Measurements from ENCODE around the gene MRPS23.

The MRPS23 gene

DNA sequence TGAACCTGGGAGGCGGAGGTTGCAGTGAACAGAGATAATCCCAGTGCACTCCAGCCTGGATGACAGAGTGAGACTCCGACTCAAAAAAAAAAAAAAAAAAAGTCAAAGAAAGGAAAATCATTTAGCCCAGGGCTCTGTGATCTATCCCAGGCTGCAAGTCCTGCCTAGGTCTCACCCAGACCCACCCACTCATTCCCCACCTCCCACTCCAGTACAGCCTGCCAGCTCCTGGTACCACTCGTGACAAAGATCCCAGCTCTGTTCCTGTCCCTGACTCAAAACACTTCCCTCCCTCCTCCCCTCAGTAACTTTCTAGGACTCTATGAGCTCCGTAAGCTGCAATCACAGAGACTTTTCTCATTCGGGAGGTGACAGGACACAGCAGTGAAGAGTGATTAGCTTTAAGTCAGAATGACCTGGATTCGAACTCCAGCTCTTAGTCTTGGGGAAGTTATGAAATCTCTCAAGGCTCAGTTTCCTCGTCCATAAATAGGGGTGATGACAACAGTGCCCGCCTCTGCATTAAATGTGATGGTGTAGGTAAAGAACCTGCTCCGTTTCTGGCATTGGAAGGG is 28.0 kb upstream of the MRPS23 start:
- no peak for DNase-seq

DNA sequence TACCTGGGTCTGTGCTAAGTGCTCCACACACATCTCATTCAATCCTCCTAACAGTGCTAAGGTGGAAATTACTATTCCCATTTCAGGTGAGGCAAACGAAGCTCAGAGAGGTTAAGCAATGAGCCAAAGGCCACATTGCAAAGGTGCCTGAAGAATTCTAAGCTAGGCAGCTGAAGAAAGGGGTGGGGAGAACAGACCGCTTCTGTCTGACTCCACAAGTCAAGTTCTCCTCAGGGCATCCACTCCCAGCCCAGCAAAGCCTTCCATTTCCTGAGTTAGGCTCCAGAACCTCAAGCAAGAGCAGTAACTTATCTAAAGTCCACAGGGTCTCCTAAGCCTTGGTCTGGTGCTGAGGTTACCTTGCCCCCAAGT is 27.0 kb upstream of the MRPS23 start:
- no peak for DNase-seq

DNA sequence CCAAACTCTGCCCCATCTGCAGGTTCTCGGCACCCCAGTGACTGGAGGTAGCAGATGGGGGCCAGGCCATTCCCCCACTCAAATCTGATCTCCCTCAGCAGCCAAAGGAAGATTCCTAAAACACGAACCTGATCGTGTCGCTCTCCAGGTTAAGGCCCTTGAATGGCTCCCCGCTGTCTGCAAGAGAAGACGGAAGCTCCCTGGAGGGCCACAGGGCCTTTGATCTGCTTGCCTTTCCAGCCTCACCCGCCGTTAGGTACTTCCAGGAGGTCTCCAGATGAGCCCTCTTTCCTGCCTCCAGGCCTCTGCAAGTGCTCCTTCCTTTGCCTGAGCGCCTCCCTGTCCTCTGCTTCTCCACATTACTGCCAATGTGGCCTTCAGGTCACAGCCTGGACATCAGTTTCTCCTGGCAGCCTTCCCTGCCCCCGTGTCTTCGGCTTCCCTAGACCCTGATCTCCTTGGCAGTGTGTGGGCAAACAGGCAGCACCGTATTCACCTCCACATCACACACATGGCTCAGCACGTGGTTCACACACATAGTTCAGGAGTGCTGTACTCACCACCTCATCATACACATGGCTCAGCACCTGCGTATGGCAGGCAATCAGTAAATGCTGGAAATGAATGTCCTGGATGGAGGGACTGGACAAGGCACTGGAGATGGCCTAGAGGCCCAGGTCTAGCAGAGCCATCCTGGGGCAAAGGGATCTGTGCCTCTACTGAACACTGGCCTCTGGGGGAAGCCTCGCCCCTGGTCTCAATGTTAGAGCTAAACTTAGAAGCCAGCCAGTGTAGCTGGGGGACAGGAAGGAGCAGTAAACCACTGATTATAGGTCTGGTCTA is 26.4 kb upstream of the MRPS23 start:
- DNase-seq = no peak

DNA sequence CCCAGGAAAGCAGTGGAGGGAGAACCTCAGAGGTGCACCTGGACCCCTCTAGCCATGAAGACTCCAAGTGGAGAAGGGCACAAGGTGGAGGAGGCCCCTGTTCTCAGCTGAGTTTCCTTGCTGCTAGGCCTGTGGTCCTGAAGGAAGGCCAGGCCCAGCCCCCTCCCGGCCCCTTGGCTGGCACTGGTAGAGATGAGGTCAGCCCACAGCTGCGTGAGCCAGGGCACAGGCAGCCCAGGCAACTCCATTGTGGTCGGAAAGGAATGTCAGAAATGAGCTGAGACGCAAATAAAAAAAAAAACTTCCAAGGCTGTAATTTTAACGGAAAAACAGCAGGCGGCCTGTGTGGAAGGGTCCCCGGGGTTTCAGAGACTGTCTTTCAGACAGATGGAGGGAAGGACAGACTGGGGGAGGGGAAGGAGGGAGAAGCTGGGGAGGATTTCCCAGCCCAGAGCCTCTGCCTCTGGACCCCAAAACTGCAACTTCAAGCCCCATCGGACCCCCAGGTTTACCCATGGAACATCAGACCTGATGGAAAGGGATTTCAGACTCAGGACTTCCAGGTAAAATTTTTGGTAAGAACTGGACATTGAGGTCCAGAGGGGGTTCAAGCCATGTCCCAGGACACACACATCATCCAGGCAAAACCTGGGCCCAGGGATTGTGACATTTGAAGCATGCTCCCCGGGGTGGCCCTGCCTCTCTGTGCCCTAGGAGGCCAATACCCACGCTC is 25.6 kb upstream of the MRPS23 start:
- no peak for DNase-seq

DNA sequence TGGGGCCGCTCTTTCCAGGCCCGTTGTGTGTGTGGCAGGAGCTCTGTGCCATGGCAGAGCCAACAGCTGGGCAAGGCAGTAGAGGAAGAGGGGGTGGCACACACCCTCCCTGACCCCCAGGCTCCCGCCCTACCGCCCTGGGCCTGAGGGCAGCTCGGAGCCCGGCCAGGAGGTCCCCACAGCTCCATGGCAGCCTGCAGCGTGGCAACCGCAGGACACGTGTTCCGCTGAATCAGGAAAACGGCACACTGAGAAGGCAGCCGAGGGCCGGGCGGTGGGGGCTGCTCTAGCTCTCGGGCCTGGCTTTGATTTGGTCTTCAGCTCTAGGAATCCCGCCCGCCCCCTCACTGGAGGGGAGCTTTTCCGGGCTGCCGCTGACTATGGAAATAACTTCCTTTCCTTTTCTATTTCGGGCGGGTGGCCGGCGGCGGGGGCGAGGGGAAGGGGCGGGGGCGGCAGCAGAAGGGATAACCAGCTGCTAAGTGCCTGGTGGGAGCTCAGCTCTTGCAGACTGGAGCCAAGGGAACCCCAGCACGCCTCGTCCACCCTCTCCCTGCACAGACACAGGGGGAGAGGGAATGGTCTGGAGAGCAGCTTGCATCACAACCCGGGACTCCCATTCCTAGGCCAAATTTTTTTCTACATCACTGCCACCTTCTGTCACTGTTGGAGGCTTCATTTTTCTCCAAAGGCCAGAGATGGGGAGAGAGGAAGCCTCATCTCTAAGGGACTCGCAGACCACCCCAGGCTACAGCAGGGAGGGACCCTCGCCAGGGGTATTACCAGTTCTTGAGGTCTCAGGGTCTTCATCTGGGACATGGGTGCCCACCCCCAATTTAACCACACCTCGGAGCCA is 24.8 kb upstream of the MRPS23 start:
- DNase-seq = peak; percentile 7

DNA sequence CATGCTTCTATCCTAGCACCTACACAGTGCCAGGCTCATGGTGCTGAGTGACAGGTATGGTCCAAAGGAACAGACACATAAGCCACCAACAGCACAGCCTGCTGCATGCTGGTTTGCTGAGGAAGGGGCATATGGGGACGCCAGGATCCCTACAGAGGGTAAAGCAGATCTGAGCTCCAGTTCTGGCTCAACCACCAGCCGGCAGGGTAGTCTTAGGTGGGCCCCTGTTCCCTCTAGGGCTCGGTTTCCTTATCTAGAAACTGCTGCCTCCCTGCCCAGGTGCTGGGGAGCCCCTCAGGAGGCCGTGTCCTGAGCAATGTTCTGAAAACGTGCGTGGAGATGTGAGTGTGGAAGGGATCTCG is 24.2 kb upstream of the MRPS23 start:
- DNase-seq = no peak

DNA sequence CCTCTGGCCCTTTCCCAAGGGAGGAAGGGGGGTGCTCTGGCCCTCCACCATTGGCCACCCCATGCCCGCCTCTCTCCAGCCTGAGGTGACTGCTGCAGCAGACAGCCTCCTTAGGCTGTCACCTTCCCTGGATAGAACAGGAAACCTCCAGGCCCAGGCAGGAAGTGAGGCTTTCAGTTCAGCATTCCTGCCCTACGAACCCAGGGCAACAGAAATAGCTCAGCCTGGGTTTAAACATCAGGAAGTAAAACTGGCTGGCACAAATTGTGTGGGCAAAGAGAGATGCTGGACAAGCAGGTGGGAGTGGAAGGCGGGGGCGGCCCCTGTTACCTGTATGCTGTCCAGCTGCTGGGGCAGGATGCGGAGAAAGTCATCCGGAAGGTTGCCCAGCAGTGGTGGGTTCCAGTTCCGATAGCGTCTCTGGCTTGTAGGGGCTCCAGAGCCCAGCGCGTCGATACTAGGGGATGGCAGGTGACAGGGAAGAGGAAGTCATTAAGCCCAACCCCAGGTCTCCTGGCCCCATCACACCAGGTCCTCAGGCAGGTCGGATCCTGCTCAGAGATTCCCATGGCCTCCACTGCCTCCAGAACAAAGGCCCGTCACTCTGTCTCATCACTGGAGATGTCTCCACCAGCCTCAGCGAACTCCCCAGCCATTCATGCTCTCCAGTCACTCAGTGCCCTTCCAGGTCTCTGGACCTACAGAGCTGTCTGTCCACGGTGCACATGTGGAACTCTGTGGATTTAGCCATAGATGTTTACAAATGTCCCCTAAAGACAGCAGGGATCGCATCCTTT is 23.6 kb upstream of the MRPS23 start:
- no peak for DNase-seq

DNA sequence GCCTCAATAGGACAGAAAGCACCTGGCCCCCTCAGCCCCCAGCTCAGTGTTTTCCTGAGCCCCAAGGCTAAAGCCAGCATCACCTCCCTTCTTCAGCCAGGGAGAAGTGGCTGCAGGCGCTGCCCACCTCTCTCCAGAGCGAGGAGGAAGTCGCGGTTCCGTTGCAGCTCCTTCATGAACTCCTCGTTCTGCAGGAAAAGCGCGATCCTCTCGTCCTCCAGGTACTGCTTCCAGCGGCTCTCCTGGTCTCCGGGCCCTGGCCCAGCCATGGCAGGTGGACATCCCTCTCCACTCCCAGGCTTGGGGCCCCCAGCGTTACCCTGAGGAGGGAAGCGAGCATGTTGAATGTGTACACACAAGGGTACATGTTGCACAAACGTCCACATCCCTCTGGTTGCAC is 22.7 kb upstream of the MRPS23 start:
- DNase-seq = no peak

DNA sequence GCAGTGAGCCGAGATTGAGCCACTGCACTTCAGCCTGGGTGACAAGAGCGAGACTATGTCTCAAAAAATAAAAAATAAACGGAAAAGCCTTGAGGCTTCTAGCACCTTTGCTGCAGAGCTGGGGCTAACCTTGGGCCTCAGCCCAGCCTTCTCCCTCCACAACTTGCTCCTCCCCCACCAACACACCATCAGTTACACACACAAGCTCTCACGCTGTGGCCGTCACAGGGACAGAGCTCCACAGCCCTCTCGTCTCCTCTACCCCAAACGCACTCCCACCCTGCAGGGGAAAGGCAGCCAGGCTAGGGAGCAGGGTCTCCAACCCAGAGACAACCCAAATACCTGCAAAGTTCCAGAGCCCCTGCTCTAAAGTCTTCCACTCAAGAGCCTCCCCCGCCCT is 22.0 kb upstream of the MRPS23 start:
- DNase-seq = no peak

DNA sequence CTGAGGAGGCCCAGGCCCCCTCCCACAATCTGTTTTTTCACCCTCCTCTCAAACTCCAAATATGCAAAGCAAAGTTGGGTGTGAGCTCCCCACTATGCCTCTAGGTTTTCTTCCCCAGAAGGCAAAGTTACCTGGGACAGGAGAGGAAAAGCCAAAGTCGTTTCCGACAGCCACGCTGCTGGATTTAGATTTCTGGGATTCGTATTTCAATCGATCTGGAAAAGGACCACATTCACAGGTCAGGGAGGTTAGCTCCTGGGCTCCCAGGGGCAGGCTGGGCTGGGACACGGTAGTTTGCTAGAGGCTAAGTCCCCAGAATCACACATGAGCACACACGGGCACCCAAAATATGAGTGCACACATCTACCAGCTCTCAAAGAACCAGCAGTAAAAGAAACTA is 21.3 kb upstream of the MRPS23 start:
- no peak for DNase-seq

DNA sequence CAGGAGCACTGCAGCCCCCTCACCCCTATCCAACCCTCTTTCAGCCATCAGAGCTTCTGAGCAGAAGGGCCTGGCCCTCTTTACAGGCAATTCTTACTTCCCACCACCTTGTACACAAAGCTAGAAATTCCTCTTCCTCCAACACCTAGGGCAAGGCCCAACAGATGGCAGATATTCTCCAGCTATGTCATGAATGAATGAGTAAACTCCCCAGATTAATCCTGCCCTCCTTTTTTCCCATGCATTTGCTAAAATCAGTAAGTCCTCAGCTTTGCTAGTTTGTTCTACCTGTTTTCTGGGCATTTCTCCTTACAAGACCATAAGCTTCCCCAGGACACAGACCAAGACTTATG is 20.4 kb upstream of the MRPS23 start:
- no peak for DNase-seq

DNA sequence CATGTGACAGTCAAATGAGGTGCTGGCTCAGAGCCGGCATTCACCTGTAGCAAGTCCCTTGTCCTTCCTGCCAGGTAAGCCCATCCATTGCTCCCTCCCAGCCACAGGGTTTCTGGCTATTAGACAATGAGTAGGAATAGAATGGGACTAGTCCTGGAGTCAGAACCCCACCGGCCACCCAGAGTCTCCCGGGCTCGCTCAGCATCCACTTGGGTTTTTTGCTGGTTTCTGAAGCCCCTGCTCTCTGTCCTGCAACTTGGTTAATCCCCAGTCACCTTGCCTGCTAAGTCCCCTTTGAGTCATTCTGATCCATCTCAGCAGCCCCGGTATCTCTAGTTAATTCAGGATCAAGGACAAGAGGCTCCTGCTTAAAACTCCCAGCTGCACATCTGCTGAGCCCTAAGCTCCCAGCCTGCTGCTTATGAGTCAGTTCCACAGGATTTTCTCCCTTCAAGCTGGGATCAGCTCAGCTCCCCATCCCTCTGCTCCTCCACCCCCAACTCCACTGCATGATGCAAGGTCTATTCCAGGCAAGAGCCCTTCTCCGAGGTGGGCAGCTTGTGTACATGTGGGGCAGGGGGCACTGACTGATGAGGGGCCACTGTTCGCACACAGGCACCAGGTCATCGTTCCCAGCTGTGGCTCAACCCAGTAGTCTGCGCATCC is 19.9 kb upstream of the MRPS23 start:
- no peak for DNase-seq

DNA sequence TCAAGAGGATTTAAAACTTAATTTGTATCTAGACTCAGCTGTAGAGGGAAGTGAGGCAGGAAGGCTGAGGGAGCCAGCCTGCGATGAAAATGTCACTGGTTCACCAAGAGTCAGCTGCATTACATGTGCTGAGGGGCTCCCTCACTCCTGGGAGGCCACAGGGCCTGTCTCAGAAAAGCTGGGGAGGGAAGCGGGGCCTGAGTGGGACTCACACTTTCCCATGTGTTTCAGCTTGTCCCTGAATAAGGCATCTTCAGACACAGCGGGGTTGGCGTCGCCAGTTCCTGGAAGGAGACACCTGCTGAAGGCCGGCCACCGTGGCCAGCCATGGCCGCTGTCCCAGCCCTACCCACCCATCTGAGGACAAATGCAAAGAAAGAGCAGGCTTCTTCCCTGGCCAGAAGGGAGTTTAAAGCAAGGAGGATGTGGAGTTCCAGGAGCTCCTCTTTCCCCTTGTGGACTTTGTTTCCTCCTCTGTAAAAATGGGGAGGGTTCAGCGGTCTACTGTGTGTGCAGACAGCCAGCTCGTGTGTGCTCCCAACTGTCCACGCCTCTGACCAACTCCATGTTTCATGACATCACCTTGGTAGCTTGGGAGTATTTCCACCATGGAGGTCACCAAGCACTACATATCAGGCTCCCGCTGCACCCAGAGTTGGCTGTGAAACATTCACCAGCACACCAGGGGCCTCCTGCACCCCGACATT is 19.2 kb upstream of the MRPS23 start:
- no peak for DNase-seq

DNA sequence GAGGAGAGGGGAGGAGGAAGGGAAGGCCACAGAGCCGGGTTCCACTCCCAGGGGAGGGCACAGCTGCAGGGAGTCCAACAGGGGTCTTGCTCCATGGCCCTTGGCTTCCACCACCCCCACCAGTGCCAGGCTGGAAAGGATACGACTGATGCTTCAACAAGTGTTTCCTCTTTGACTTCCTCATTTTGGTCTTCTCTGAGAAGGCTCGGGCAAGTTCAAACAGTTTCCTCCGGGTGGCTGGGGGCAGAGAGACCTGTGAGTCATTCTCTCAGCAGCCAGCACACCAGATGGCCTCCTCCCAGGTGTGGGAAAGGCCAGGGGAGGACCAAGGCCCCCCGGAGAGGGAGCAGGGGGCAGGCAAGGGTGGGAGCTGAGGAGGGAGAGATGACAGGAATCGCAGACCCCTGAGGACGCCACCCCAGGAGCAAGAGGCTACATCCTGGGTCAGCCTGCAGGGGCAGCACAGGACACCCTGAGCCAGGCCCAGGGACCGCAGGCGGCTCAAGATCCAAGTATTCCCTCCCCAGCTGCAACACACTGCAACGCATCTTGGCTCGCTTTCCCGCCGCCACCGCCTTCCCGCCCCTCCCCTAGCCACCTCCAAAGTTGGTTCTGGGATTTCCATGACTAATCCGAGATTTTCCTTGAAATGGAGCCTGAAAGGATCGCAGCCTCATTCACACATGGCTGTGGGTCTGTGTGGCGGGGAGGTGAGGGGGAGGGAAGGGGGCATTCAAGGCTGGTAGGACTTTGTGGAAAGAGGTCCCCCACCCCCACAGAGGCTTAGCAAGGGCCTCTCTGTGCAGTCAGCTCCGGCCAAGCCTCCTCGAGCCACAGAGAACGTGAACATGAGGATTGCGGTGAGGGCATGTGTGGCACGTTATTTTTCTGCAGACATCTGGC is 18.4 kb upstream of the MRPS23 start:
- peak; percentile 20 for DNase-seq

DNA sequence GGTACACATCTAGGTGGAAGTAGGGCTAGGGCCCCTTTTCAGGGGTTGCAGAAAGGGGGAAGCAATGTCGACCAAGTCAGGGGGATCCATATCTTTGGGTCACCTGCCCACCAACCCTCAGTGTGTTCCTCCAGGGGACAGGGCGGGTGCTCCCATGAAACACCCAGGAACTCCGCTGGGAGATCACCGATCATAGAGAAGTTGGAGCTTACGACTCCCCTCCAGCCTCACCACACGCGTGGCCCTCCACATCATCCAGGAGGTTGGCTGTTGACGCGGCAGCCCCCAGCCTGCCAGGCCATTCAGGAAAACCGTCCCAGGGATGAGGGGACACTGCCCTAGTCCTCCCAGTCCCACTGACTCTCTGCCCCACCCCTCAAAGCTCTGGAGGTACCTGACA is 17.3 kb upstream of the MRPS23 start:
- DNase-seq = no peak

DNA sequence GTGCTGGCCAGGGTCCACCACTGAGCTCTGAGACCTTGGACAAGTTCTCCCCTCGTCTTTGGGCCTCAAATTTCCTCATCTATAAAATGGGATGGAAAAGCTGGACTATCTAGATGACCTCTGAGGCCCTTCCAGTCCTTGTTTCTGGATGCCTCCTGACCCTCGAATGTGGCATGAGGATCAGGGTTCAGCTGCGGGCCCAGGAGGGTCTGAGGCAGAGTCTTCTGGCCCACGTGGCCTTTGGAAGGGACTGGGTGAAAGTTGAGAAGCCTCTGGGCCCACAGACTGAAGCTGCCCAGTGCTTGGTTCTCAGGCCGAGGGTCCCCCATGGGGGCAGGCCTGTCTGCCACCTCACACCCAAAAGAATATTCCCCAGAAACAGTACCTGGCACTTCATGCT is 16.9 kb upstream of the MRPS23 start:
- no peak for DNase-seq

DNA sequence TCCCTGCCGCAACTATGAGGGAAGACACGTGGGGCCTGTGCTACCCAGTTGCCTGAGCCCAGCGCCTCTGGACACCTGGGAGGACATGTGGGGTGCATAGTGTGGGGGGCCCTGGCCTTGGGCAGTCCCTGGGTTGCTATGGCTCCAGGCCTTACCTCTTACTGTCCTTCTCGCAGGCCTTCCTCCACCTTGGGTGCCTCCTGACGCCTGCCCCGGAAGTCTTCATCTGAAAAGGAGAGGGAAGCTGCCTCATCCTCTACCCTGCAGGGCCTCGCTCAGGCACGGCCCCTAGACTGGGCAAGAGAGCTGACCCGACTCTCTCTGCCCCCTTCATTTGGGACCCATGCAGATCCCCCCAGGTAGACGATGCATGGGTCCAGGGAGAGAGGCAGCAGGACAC is 16.5 kb upstream of the MRPS23 start:
- DNase-seq = no peak

DNA sequence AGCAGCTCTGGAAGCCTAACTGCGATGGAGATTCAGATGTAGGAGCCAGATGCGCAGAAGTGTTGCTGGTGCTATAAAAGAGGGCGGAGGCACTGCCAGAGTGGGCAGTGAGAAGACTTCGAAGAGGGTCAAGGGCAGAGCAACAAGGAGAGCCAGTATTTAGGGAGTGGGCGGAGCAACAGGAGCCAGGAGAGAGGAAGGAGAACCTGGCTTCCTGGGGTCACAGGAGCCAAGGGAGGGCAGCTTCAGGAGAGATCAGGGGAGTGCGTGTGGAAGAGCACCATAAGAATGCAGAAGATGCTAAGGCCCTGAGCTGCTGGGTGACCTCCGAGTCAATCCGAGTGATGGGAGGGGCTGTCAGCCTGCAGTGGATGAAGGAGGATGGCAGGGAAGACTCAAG is 14.4 kb upstream of the MRPS23 start:
- no peak for DNase-seq

DNA sequence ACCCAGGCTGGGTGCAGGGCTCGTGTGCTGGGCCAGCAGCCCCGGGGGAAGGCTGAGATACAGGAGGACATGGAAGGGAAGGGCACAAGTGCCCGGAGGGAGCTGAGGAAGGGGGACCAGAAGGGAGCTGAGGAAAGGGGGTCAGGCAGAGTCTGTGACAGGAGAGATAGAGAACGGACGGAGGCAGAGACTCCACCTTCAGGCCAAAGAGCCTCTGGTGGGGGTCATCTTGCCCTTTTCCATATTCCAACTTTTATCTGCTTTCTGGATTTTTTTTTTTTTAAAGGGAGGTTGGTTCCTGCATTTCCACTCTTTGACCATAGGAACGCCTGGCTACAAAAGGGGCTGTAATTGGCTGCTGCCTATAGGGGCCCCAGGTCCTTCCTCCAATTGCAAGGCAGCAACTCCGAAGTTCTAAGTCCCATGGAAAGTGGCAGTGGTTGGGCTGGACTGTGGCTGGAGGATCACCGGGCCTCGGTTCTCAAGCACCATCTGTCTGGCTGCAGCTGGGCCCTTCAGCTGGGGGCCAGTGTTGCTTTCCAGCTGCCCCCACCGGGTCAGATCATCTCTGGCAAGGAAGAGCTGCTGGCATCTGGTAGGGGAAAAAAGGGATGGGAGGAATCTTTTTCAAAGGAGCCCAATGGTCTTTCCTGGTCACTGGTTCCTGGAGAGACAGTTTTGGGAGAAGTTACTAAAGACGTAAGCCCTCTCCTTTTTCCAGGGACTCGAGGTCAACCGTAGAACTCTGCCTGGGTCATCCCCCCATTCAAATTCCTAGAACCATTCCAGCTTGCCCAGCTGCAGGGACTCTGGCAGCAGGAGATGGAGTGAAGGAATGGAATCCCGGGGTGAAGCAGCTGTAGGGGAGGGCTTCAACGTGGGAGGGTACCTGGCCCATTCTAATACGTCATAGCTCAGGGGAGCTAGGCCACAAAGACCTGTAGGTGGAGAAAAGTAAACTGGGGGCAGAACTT is 13.1 kb upstream of the MRPS23 start:
- DNase-seq = no peak

Measured in activated CD4-positive, alpha-beta T cell treated with anti-CD3 and anti-CD28 coated beads, Interleukin-2, Interleukin-6, amounts not matched to agents 100 ng/mL and 50 ng/mL, durations not matched to agents 16 hours and 8 hours (primary cell).